Measurements from ENCODE around the gene CNOT3.

The CNOT3 gene

GRCh38 chr19:54186934-54187381, 49.4 kb downstream of the CNOT3 start:
- H3K27me3 ChIP-seq (ENCODE audit: low read length) = no peaks in the 10 kb centered on the region
- H3F3A ChIP-seq (ENCODE audit: insufficient read depth) = 0 out of 2 replicates have a peak, but pooled peaks cover 5% of the 10 kb centered on the region
- H4K20me1 ChIP-seq (ENCODE audit: low read depth, low read length) = no peaks in the 10 kb centered on the region
- no peaks in the 10 kb centered on the region for H3K36me3 ChIP-seq (ENCODE audit: low read length)
- TF ChIP-seq CTCF (IDR thresholded peaks at IDR 0.05; ENCODE audit: insufficient read depth, low read length, poor library complexity, severe bottlenecking) (no peak), EZH2phosphoT487 (conservative IDR thresholded peaks at IDR 0.05; ENCODE audit: low read length) (no peak)
- no peaks in the 10 kb centered on the region for H3K9me3 ChIP-seq (ENCODE audit: insufficient read depth, low read length)
- no peak overlapping the region for H3K4me3 ChIP-seq (ENCODE audit: insufficient read depth, low read length, poor library complexity, severe bottlenecking)
- H3K9ac ChIP-seq (ENCODE audit: low read length) = no peak overlapping the region
- no peak overlapping the region for H3K4me2 ChIP-seq (ENCODE audit: low read depth, low read length, poor library complexity, severe bottlenecking)
- H3K79me2 ChIP-seq (ENCODE audit: insufficient read depth, low read length) = peaks cover 16% of the 10 kb centered on the region
- no peaks in the 10 kb centered on the region for H3K9me2 ChIP-seq (replicated peaks; ENCODE audit: insufficient read depth, low read length)
- no peak overlapping the region for H2AFZ ChIP-seq (ENCODE audit: low read depth, low read length, severe bottlenecking)
- H3K27ac ChIP-seq (ENCODE audit: low read depth, low read length) = no peak overlapping the region

- Histone ChIP-seq H3K27ac (ENCODE audit: low read depth, low read length) (peak overlapping the region; percentile 83), H3K4me3 (ENCODE audit: insufficient read depth, low read length, poor library complexity, severe bottlenecking) (peak overlapping the region; percentile 87), H3F3A (ENCODE audit: insufficient read depth) (no peaks in the 10 kb centered on the region), H4K20me1 (ENCODE audit: low read depth, low read length) (no peaks in the 10 kb centered on the region), H3K9me2 (replicated peaks; ENCODE audit: insufficient read depth, low read length) (no peaks in the 10 kb centered on the region), H2AFZ (ENCODE audit: low read depth, low read length, severe bottlenecking) (no peak overlapping the region), H3K9me3 (ENCODE audit: insufficient read depth, low read length) (no peaks in the 10 kb centered on the region), H3K79me2 (ENCODE audit: insufficient read depth, low read length) (peaks cover 22% of the 10 kb centered on the region), H3K36me3 (ENCODE audit: low read length) (no peaks in the 10 kb centered on the region), H3K9ac (ENCODE audit: low read length) (peak overlapping the region; percentile 94), H3K4me2 (ENCODE audit: low read depth, low read length, poor library complexity, severe bottlenecking) (peak overlapping the region; percentile 92), H3K27me3 (ENCODE audit: low read length) (no peaks in the 10 kb centered on the region)
- TF ChIP-seq CTCF (IDR thresholded peaks at IDR 0.05; ENCODE audit: insufficient read depth, low read length, poor library complexity, severe bottlenecking) (no peak), EZH2phosphoT487 (conservative IDR thresholded peaks at IDR 0.05; ENCODE audit: low read length) (no peak)
These were observed 50.8 kb downstream of the CNOT3 start for GRCh38 chr19:54188215-54188871.

- Histone ChIP-seq H3K9ac (ENCODE audit: low read length) (peak within 1 kb of the TSS; percentile 94), H3K9me2 (replicated peaks; ENCODE audit: insufficient read depth, low read length) (no peaks in the 10 kb centered on the region), H4K20me1 (ENCODE audit: low read depth, low read length) (no peaks in the 10 kb centered on the region), H3K9me3 (ENCODE audit: insufficient read depth, low read length) (no peaks in the 10 kb centered on the region), H3K79me2 (ENCODE audit: insufficient read depth, low read length) (peaks cover 22% of the 10 kb centered on the region), H3K36me3 (ENCODE audit: low read length) (peaks cover 4% of the 10 kb centered on the region), H3K27me3 (ENCODE audit: low read length) (no peaks in the 10 kb centered on the region), H3K4me2 (ENCODE audit: low read depth, low read length, poor library complexity, severe bottlenecking) (peak within 1 kb of the TSS; percentile 92), H3F3A (ENCODE audit: insufficient read depth) (no peaks in the 10 kb centered on the region), H2AFZ (ENCODE audit: low read depth, low read length, severe bottlenecking) (peak within 1 kb of the TSS; percentile 87), H3K4me3 (ENCODE audit: insufficient read depth, low read length, poor library complexity, severe bottlenecking) (peak within 1 kb of the TSS; percentile 87), H3K27ac (ENCODE audit: low read depth, low read length) (peak within 1 kb of the TSS; percentile 87)
- TF ChIP-seq EZH2phosphoT487 (conservative IDR thresholded peaks at IDR 0.05; ENCODE audit: low read length) (no peak), CTCF (IDR thresholded peaks at IDR 0.05; ENCODE audit: insufficient read depth, low read length, poor library complexity, severe bottlenecking) (peak; percentile 46)
These were observed 51.7 kb downstream of the CNOT3 start, which contains the start of gene MBOAT7 for GRCh38 chr19:54189145-54189734. Gene MBOAT7 (minus strand): TSS chr19:54189580. CDS start chr19:54188508, 1,072 bp downstream.

All from SU-DHL-6 (cell line).